ENCODE results near the gene WDR70.

GRCh38 chr5:37520811-37521210, 141.7 kb downstream of the WDR70 start:
- TF ChIP-seq CTCF (conservative IDR thresholded peaks at IDR 0.05; ENCODE audit: low read length) (no peak), EZH2phosphoT487 (IDR thresholded peaks at IDR 0.05; ENCODE audit: borderline replicate concordance) (no peak)

Data from Loucy (cell line).